ENCODE results near the gene TNFSF11.

The TNFSF11 gene

GRCh38 chr13:42574011-42574410, at the start of gene TNFSF11:
TNFSF11 (plus strand) TSS chr13:42574152; CDS start chr13:42574304, 152 bp downstream.
- H3K9ac ChIP-seq: no peak within 1 kb of the TSS
- H3K27me3 ChIP-seq (ENCODE audit: insufficient read depth, low read depth): no peaks in the 10 kb centered on the region
- TF ChIP-seq, protein P1, sequence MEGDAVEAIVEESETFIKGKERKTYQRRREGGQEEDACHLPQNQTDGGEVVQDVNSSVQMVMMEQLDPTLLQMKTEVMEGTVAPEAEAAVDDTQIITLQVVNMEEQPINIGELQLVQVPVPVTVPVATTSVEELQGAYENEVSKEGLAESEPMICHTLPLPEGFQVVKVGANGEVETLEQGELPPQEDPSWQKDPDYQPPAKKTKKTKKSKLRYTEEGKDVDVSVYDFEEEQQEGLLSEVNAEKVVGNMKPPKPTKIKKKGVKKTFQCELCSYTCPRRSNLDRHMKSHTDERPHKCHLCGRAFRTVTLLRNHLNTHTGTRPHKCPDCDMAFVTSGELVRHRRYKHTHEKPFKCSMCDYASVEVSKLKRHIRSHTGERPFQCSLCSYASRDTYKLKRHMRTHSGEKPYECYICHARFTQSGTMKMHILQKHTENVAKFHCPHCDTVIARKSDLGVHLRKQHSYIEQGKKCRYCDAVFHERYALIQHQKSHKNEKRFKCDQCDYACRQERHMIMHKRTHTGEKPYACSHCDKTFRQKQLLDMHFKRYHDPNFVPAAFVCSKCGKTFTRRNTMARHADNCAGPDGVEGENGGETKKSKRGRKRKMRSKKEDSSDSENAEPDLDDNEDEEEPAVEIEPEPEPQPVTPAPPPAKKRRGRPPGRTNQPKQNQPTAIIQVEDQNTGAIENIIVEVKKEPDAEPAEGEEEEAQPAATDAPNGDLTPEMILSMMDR (conservative IDR thresholded peaks at IDR 0.05; ENCODE audit: low read depth, low read length): no peak
- no peaks in the 10 kb centered on the region for H3K4me1 ChIP-seq (ENCODE audit: low read depth, poor library complexity, severe bottlenecking)
- H3K27ac ChIP-seq: no peak within 1 kb of the TSS
- no peaks in the 10 kb centered on the region for H3K36me3 ChIP-seq (ENCODE audit: insufficient read depth)
- H3K79me2 ChIP-seq (ENCODE audit: insufficient read depth, low read depth): no peaks in the 10 kb centered on the region
- no peak within 1 kb of the TSS for H3K4me2 ChIP-seq
- H3K4me3 ChIP-seq (IDR thresholded peaks at IDR 0.05; ENCODE audit: insufficient read depth, low read depth, low read length): no peak within 1 kb of the TSS
- H4K20me1 ChIP-seq (ENCODE audit: insufficient read depth): no peaks in the 10 kb centered on the region
- no peak within 1 kb of the TSS for H2AFZ ChIP-seq (ENCODE audit: low read depth)

GRCh38 chr13:42524487-42525034, 49.4 kb upstream of the TNFSF11 start:
- Histone ChIP-seq H3K27me3 (ENCODE audit: insufficient read depth, low read depth) (no peaks in the 10 kb centered on the region), H3K4me1 (ENCODE audit: low read depth, poor library complexity, severe bottlenecking) (no peaks in the 10 kb centered on the region), H3K4me2 (no peak overlapping the region), H3K4me3 (IDR thresholded peaks at IDR 0.05; ENCODE audit: insufficient read depth, low read depth, low read length) (no peak overlapping the region), H3K27ac (no peak overlapping the region), H3K79me2 (ENCODE audit: insufficient read depth, low read depth) (no peaks in the 10 kb centered on the region), H3K9ac (no peak overlapping the region), H4K20me1 (ENCODE audit: insufficient read depth) (no peaks in the 10 kb centered on the region), H2AFZ (ENCODE audit: low read depth) (no peak overlapping the region), H3K36me3 (ENCODE audit: insufficient read depth) (no peaks in the 10 kb centered on the region)
- TF ChIP-seq, protein P1 (conservative IDR thresholded peaks at IDR 0.05; ENCODE audit: low read depth, low read length): no peak

DNA sequence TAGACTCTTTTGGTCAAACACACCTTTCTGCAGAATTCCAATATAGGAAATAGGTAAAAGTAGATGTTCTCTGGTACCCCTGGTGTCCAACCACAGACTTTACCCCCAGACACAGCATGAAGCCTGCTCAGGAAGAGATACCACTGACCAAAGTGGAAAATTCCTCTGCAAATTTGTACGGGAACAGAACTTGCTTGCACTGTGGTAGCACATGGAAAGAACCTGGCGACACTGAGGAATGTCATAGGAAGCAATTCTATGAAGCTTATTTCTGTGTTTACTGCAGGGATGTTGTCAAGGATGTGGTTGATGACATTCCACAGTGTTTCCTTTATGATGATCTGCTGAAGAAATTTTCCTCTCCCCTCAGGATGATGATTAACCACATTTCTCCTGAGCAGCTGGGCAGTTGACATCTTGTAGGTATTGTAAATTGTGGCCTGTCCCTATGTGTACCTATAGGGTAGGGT, 48.9 kb upstream of the TNFSF11 start:
- TF ChIP-seq, protein P1 (conservative IDR thresholded peaks at IDR 0.05; ENCODE audit: low read depth, low read length): no peak
- H3K27ac ChIP-seq: no peak overlapping the region
- H3K4me1 ChIP-seq (ENCODE audit: low read depth, poor library complexity, severe bottlenecking): no peaks in the 10 kb centered on the region
- H4K20me1 ChIP-seq (ENCODE audit: insufficient read depth): no peaks in the 10 kb centered on the region
- H3K4me3 ChIP-seq (IDR thresholded peaks at IDR 0.05; ENCODE audit: insufficient read depth, low read depth, low read length): no peak overlapping the region
- no peak overlapping the region for H3K4me2 ChIP-seq
- H3K79me2 ChIP-seq (ENCODE audit: insufficient read depth, low read depth): no peaks in the 10 kb centered on the region
- no peak overlapping the region for H2AFZ ChIP-seq (ENCODE audit: low read depth)
- H3K9ac ChIP-seq: no peak overlapping the region
- no peaks in the 10 kb centered on the region for H3K36me3 ChIP-seq (ENCODE audit: insufficient read depth)
- no peaks in the 10 kb centered on the region for H3K27me3 ChIP-seq (ENCODE audit: insufficient read depth, low read depth)

DNA sequence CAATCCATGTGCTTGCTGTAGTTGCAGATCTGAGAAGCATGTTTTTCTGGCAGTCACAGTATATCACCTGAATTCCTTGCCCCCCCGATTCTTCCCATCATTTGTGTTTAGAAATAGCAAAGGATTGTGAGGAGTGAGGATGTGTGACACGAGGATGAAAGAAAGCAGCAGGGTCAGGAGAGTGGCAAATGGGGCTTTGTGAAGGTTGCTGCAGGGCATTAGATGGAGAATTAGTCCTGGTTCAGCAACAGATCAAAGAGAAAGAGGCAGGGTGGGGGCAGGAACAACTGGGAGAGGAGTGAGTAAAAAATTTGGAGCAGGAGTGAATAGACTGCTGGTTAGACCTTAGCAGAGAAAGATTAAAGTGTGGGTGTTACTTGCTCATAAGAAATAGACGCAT, 47.7 kb upstream of the TNFSF11 start:
- no peak overlapping the region for H3K27ac ChIP-seq
- H2AFZ ChIP-seq (ENCODE audit: low read depth): no peak overlapping the region
- TF ChIP-seq, protein P1 (conservative IDR thresholded peaks at IDR 0.05; ENCODE audit: low read depth, low read length): no peak
- no peak overlapping the region for H3K4me2 ChIP-seq
- no peaks in the 10 kb centered on the region for H3K4me1 ChIP-seq (ENCODE audit: low read depth, poor library complexity, severe bottlenecking)
- no peaks in the 10 kb centered on the region for H3K27me3 ChIP-seq (ENCODE audit: insufficient read depth, low read depth)
- no peak overlapping the region for H3K4me3 ChIP-seq (IDR thresholded peaks at IDR 0.05; ENCODE audit: insufficient read depth, low read depth, low read length)
- H3K36me3 ChIP-seq (ENCODE audit: insufficient read depth): no peaks in the 10 kb centered on the region
- no peak overlapping the region for H3K9ac ChIP-seq
- H4K20me1 ChIP-seq (ENCODE audit: insufficient read depth): no peaks in the 10 kb centered on the region
- no peaks in the 10 kb centered on the region for H3K79me2 ChIP-seq (ENCODE audit: insufficient read depth, low read depth)
